ENCODE results near the gene CSN3.

DNA sequence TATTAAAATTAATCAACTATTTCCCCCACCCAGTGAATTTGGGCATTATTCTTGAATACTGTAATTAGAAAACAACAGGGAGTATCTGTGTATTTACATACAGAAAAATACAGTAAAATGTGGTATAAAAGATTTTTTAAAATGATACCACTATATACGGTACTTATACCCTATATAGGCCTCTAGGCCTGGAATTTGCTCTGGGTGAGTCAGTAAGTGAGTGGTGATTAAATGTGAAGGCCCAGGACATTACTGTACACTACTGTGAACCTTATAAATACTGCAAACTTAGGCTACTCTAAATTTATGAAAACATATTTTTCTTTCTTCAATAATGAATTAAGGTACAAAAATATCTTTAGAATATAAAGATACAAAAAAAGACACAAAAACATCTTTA lies 6.3 kb upstream of the CSN3 start:
- TF ChIP-seq, protein P1, sequence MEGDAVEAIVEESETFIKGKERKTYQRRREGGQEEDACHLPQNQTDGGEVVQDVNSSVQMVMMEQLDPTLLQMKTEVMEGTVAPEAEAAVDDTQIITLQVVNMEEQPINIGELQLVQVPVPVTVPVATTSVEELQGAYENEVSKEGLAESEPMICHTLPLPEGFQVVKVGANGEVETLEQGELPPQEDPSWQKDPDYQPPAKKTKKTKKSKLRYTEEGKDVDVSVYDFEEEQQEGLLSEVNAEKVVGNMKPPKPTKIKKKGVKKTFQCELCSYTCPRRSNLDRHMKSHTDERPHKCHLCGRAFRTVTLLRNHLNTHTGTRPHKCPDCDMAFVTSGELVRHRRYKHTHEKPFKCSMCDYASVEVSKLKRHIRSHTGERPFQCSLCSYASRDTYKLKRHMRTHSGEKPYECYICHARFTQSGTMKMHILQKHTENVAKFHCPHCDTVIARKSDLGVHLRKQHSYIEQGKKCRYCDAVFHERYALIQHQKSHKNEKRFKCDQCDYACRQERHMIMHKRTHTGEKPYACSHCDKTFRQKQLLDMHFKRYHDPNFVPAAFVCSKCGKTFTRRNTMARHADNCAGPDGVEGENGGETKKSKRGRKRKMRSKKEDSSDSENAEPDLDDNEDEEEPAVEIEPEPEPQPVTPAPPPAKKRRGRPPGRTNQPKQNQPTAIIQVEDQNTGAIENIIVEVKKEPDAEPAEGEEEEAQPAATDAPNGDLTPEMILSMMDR (tag by site-specific recombination; IDR thresholded peaks at IDR 0.05) = no peak
- no peak for TF ChIP-seq ZBTB7A (tag by site-specific recombination; IDR thresholded peaks at IDR 0.05; ENCODE audit: low read depth)
- TF ChIP-seq ZNF600 (tag by site-specific recombination; IDR thresholded peaks at IDR 0.05) = no peak
- no peak for TF ChIP-seq ZNF157 (tag by site-specific recombination; IDR thresholded peaks at IDR 0.05)
